HepG2 (cell line): ENCODE data around the gene PSEN2. TPM values are rescaled to one million over a fixed set of nuclear protein-coding genes. Genes with fewer than 3 reads are reported as not detected.

Experiments used
- DNMT1 ChIP-seq: sonication (generic); formaldehyde crosslinking; IDR thresholded peaks from 2 replicates; pipeline ENCODE4 v1.5.1; 2020; ENCODE audit warnings: mild to moderate bottlenecking, missing genetic modification reagents
- GABPA ChIP-seq, 2 experiments: IDR thresholded peaks; 2 replicates each; pipeline ENCODE4 v1.6.1; 2011 to 2016; ENCODE audit warnings: low read depth in 2 of 2, low read length in 1 of 2, missing biosample characterization in 1 of 2, missing genetic modification characterization in 1 of 2
- GLI4 ChIP-seq: sonication (generic); formaldehyde crosslinking; IDR thresholded peaks from 2 replicates; pipeline ENCODE4 v1.5.1; 2020; ENCODE audit warnings: missing genetic modification reagents, mild to moderate bottlenecking, moderate library complexity, borderline replicate concordance
- KDM2A ChIP-seq: sonication (generic); formaldehyde crosslinking; IDR thresholded peaks from 2 replicates; pipeline ENCODE4 v1.4.0; 2020; ENCODE audit warnings: low read depth, missing genetic modification reagents, borderline replicate concordance
- KLF15 ChIP-seq: sonication (generic); formaldehyde crosslinking; IDR thresholded peaks from 2 replicates; pipeline ENCODE4 v1.8.1; 2023; ENCODE audit warnings: borderline replicate concordance, mild to moderate bottlenecking, inconsistent platforms, missing genetic modification reagents, mixed read lengths
- KLF6 ChIP-seq: IDR thresholded peaks from 2 replicates; pipeline ENCODE4 v1.8.0; 2016; ENCODE audit warnings: missing biosample characterization, missing genetic modification reagents
- MIER2 ChIP-seq: IDR thresholded peaks from 2 replicates; pipeline ENCODE4 v1.6.1; 2016; ENCODE audit warnings: missing biosample characterization, missing genetic modification reagents
- NFKB2 ChIP-seq: sonication (generic); formaldehyde crosslinking; IDR thresholded peaks from 2 replicates; pipeline ENCODE4 v1.4.0; 2020; ENCODE audit warnings: missing genetic modification reagents, borderline replicate concordance
- ONECUT2 ChIP-seq: sonication (generic); formaldehyde crosslinking; IDR thresholded peaks from 2 replicates; pipeline ENCODE4 v1.4.0; 2020; ENCODE audit warnings: missing genetic modification reagents
- POLR2AphosphoS5 ChIP-seq: IDR thresholded peaks from 2 replicates; pipeline ENCODE4 v1.6.1; 2012; ENCODE audit warnings: low read depth, low read length
- RFX1 ChIP-seq: fragments of 450-650 bp; IDR thresholded peaks from 2 replicates; pipeline ENCODE4 v1.6.1; 2017
- RNF2 ChIP-seq: fragments of 450-650 bp; conservative IDR thresholded peaks from 2 replicates; pipeline ENCODE4 v1.6.1; 2016; ENCODE audit warnings: low read depth
- SATB2 ChIP-seq: sonication (generic); formaldehyde crosslinking; IDR thresholded peaks from 2 replicates; pipeline ENCODE4 v1.5.0; 2020; ENCODE audit warnings: missing genetic modification reagents
- ZBTB7B ChIP-seq: sonication (generic); formaldehyde crosslinking; IDR thresholded peaks from 2 replicates; pipeline ENCODE4 v1.4.0; 2020; ENCODE audit warnings: missing genetic modification reagents
- ZNF160 ChIP-seq: sonication (generic); formaldehyde crosslinking; IDR thresholded peaks from 2 replicates; pipeline ENCODE4 v1.8.0; 2022; ENCODE audit warnings: mild to moderate bottlenecking, inconsistent platforms, missing genetic modification reagents
- ZNF24 ChIP-seq: fragments of 450-650 bp; IDR thresholded peaks from 2 replicates; pipeline ENCODE4 v1.6.1; 2017; ENCODE audit warnings: antibody characterized with exemption, mild to moderate bottlenecking
- ZNF256 ChIP-seq: sonication (generic); formaldehyde crosslinking; conservative IDR thresholded peaks from 2 replicates; pipeline ENCODE4 v1.4.0; 2020; ENCODE audit warnings: missing genetic modification reagents
- ZNF747 ChIP-seq: sonication (generic); formaldehyde crosslinking; IDR thresholded peaks from 2 replicates; pipeline ENCODE4 v1.8.1; 2023; ENCODE audit warnings: missing genetic modification reagents, mild to moderate bottlenecking, borderline replicate concordance
- polyA plus RNA-seq, 8 experiments: library from polyadenylated mRNA; depleted of rRNA in 3 of 8; stranded (reverse) in 7 of 8; unstranded in 1 of 8; fragments of >200 nt; fragmentation: Illumina TruSeq in 4 of 8; extraction: Trizol in 4 of 8; gene quantifications; 2 replicates each; pipeline versions ENCODE4 v1.2.1 to v1.2.3, GENCODE V29; 2011 to 2016; ENCODE audit warnings: low read depth in 4 of 8, missing spikeins in 1 of 8, mixed read lengths in 1 of 8; ENCODE audit not compliant: insufficient read depth in 1 of 8
- total RNA-seq, 5 experiments: library from RNA; depleted of rRNA; stranded (reverse); fragments of >200 nt; fragmentation: Illumina TruSeq; extraction: Trizol; gene quantifications; 2 replicates each; pipeline ENCODE4 v1.2.3, GENCODE V29; 2016; ENCODE audit warnings: low read depth in 1 of 5
- TF ChIP-seq, protein P1 (sequence below): sonication (generic); formaldehyde crosslinking; IDR thresholded peaks from 2 replicates; pipeline ENCODE4 v1.4.0; 2020; ENCODE audit warnings: missing genetic modification reagents
- TF ChIP-seq, protein P2 (sequence below): sonication (generic); formaldehyde crosslinking; IDR thresholded peaks from 2 replicates; pipeline ENCODE4 v1.5.0; 2020; ENCODE audit warnings: mild to moderate bottlenecking, low read depth, missing genetic modification reagents, borderline replicate concordance
- TF ChIP-seq, protein P3 (sequence below): IDR thresholded peaks from 2 replicates; pipeline ENCODE4 v1.6.1; 2016; ENCODE audit warnings: missing compliant biosample characterization, missing genetic modification reagents, borderline replicate concordance
- TF ChIP-seq, protein P4 (sequence below): sonication (generic); formaldehyde crosslinking; IDR thresholded peaks from 2 replicates; pipeline ENCODE4 v1.4.0; 2020; ENCODE audit warnings: missing genetic modification reagents, borderline replicate concordance

The PSEN2 gene
- total and polyA plus RNA-seq, 2 of the 13 experiments (the other 11 are each of a cell fraction or from before 2014, with no cell fraction given) = 5.9 to 13.1 TPM

DNA sequence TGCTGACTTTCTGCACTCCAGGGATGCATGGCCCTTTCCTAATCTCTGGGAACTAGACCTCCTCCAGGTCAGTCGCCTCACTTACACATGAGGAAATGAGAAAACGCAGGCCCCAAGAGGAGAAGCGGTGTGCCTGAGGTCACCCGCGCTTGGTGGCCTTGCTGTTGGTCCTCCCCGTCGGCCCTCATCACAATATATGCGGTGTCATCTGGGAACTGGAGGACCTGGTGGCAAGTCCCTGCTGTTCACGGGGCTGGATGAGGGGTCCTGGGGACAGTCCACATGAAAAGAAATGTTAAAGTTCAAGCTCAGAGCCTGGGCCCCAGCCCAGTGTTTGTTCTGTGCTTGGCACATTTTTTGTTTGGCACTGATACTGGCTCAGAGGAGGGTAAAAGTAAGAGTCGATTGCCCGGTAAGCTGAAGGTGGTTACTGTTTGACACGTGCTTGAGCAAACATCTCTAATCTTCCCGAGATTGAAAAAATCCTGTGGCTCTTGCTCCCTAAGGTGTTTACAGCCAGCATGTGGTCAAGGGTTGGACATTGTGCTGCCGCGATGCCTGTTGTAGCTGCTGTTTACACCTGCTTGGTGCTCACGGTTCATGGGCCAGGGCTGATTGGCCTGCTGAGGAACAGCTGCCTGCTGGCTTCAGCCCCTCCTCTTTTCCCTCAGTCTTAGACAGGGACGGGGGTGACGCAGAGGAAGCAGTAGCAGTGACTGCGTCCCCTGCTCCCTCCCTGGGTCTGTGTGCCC is 74.9 kb downstream of the PSEN2 start (continued):
- TF ChIP-seq GLI4 (no peak), DNMT1 (CRISPR knock-in tag) (0 out of 2 replicates have a peak, but pooled peaks have one; percentile 36), ZNF24 (no peak), ONECUT2 (CRISPR knock-in tag) (no peak), ZNF256 (CRISPR knock-in tag) (no peak; the same call in 1 of the 2 replicates), SATB2 (CRISPR knock-in tag) (peak; percentile 64; the same call in 1 of the 2 replicates), ZNF160 (CRISPR knock-in tag) (no peak; the same call in 1 of the 2 replicates), ZBTB7B (peak; percentile 14), KLF6 (CRISPR knock-in tag) (no peak; the same call in 1 of the 2 replicates), KLF15 (CRISPR knock-in tag) (no peak), GABPA (IDR thresholded peaks at IDR 0.05; ENCODE audit: low read depth, low read length) (no peak), GABPA (CRISPR knock-in tag; IDR thresholded peaks at IDR 0.05; ENCODE audit: low read depth) (0 out of 2 replicates have a peak, but pooled peaks have one; percentile 39), ZNF747 (peak; percentile 34; the same call in 1 of the 2 replicates), MIER2 (no peak), POLR2AphosphoS5 (peak; percentile 45), RFX1 (no peak), KDM2A (no peak; the same call in 1 of the 2 replicates), NFKB2 (CRISPR knock-in tag) (peak; percentile 4; the same call in 1 of the 2 replicates), RNF2 (peak; percentile 86)
- TF ChIP-seq, protein P1, sequence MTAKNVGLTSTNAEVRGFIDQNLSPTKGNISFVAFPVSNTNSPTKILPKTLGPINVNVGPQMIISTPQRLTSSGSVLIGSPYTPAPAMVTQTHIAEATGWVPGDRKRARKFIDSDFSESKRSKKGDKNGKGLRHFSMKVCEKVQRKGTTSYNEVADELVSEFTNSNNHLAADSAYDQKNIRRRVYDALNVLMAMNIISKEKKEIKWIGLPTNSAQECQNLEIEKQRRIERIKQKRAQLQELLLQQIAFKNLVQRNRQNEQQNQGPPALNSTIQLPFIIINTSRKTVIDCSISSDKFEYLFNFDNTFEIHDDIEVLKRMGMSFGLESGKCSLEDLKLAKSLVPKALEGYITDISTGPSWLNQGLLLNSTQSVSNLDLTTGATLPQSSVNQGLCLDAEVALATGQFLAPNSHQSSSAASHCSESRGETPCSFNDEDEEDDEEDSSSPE = peak; percentile 63; the same call in 1 of the 2 replicates
- TF ChIP-seq, protein P2, sequence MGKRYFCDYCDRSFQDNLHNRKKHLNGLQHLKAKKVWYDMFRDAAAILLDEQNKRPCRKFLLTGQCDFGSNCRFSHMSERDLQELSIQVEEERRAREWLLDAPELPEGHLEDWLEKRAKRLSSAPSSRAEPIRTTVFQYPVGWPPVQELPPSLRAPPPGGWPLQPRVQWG (CRISPR knock-in tag) = no peak
- TF ChIP-seq, protein P3, sequence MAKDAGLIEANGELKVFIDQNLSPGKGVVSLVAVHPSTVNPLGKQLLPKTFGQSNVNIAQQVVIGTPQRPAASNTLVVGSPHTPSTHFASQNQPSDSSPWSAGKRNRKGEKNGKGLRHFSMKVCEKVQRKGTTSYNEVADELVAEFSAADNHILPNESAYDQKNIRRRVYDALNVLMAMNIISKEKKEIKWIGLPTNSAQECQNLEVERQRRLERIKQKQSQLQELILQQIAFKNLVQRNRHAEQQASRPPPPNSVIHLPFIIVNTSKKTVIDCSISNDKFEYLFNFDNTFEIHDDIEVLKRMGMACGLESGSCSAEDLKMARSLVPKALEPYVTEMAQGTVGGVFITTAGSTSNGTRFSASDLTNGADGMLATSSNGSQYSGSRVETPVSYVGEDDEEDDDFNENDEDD (CRISPR knock-in tag) = peak; percentile 71; the same call in 1 of the 2 replicates
- TF ChIP-seq, protein P4, sequence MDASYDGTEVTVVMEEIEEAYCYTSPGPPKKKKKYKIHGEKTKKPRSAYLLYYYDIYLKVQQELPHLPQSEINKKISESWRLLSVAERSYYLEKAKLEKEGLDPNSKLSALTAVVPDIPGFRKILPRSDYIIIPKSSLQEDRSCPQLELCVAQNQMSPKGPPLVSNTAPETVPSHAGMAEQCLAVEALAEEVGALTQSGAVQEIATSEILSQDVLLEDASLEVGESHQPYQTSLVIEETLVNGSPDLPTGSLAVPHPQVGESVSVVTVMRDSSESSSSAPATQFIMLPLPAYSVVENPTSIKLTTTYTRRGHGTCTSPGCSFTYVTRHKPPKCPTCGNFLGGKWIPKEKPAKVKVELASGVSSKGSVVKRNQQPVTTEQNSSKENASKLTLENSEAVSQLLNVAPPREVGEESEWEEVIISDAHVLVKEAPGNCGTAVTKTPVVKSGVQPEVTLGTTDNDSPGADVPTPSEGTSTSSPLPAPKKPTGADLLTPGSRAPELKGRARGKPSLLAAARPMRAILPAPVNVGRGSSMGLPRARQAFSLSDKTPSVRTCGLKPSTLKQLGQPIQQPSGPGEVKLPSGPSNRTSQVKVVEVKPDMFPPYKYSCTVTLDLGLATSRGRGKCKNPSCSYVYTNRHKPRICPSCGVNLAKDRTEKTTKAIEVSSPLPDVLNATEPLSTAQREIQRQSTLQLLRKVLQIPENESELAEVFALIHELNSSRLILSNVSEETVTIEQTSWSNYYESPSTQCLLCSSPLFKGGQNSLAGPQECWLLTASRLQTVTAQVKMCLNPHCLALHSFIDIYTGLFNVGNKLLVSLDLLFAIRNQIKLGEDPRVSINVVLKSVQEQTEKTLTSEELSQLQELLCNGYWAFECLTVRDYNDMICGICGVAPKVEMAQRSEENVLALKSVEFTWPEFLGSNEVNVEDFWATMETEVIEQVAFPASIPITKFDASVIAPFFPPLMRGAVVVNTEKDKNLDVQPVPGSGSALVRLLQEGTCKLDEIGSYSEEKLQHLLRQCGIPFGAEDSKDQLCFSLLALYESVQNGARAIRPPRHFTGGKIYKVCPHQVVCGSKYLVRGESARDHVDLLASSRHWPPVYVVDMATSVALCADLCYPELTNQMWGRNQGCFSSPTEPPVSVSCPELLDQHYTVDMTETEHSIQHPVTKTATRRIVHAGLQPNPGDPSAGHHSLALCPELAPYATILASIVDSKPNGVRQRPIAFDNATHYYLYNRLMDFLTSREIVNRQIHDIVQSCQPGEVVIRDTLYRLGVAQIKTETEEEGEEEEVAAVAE (CRISPR knock-in tag) = no peak
